HG03442 (cell line): Measurements from ENCODE around the gene WFDC9.
"Not testable (repeated sequence)": the region's sequence is repeated elsewhere in the genome, so short reads cannot be mapped to it uniquely, and the experiment has no call there.

Experiments
- ATAC-seq: cut with Tn5 transposase; IDR thresholded peaks from one replicate; pipeline ENCODE4 v1.9.1; 2021; ENCODE audit warnings: mild to moderate bottlenecking, moderate library complexity; ENCODE audit not compliant: unreplicated experiment

WFDC9 gene

DNA sequence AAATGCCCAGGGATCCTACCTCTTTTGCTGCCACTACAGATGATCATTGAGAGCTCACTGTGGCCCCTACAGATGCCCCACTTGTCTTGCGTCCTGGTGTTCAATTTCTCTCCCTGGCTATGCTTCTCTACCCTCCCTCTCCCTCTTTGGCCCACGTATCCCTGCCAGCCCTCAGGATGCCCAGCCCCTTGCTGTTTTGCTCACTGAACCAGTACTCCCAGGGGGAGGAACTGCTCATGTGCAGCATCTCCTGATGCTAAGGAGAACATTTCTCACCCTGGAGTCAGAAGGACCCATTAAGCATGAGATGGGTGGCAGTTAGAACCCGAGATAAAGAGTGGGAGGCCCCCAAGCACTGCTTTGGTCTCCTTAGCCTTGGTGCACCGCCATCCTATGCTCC, at the start of gene WFDC9:
WFDC9 (minus strand) TSS at position 101 of the 400 bp plus-strand sequence. CDS start 21,103 bp downstream, outside the sequence.
- ATAC-seq: no peak

DNA sequence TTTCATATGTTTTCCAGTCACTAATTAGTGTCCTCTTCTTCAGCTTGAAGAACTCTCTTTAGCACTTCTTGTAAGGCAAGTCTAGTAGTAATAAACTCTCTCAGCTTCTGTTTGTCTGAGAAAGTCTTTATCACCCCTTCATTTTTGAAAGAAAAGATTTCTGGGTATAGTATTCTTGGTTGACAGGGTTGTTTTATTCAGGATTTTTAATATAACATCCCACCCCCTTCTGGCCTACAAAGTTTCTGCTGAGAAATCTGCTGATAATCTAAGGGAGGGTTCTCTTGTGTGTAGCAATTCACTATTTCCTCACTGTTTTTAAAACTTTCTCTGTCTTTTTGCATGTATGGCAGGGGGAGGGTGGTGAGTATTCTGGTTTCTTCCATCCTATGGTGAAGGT, 48.6 kb upstream of the WFDC9 start:
- no peak for ATAC-seq

DNA sequence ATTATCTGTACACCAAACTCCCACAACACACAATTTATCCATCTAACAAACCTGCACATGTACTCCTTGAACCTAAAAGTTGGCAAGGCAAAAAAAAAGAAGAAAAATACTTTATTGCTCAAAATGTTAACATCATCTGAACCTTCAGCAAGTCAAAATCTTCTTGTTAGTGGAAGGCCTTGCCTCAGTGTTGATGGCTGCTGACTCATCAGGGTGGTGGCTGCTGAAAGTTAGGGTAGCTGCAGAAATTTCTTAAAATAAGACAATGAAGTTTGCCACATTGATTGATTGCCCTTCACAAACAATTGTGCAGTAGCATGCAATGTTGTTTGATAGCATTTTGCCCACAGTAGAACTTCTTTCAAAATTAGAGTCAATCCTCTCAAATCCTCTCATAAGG, 41.7 kb upstream of the WFDC9 start:
- ATAC-seq: no peak

DNA sequence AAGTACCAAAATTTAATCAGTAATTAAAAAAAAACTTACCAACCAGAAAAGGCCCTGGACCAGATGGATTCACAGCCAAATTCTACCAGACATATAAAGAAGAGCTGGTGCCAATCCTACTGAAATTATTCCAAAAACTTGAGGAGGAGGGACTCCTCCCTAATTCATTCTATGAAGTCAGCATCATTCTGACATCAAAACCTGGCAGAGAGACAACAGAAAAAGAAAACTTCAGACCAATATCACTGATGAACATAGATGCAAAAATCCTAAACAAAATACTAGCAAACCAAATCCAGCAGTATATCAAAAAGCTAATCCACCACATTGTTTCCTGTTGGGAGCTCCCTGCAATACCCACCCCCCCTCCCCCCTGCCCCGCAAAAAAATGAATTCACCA, 39.1 kb upstream of the WFDC9 start, which contains the start of gene WFDC11:
WFDC11 (minus strand) TSS at position 101 of the 400 bp plus-strand sequence. CDS start 19,639 bp downstream, outside the sequence.
- ATAC-seq: no peak

DNA sequence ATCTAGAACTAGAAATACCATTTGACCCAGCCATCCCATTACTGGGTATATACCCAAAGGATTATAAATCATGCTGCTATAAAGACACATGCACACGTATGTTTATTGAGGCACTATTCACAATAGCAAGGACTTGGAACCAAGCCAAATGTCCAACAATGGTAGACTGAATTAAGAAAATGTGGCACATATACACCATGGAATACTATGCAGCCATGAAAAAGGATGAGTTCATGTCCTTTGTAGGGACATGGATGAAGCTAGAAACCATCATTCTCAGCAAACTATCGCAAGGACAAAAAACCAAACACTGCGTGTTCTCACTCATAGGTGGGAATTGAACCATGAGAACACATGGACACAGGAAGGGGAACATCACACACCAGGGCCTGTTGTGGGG, 26.0 kb upstream of the WFDC9 start:
- ATAC-seq: not testable (repeated sequence)

DNA sequence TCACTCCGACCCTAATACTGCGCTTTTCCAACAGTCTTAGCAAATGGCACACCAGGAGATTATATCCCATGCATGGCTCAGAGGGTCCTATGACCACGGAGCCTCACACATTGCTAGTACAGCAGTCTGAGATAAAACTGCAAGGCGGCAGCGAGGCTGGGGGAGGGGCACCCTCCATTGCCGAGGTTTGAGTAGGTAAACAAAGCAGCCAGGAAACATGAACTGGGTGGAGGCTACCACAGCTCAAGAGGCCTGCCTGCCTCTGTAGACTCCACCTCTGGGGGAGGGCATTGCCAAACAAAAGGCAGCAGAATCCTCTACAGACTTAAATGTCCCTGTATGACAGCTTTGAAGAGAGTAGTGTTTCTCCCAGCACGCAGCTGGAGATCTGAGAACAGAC, 20.6 kb upstream of the WFDC9 start:
- ATAC-seq: not testable (repeated sequence)

DNA sequence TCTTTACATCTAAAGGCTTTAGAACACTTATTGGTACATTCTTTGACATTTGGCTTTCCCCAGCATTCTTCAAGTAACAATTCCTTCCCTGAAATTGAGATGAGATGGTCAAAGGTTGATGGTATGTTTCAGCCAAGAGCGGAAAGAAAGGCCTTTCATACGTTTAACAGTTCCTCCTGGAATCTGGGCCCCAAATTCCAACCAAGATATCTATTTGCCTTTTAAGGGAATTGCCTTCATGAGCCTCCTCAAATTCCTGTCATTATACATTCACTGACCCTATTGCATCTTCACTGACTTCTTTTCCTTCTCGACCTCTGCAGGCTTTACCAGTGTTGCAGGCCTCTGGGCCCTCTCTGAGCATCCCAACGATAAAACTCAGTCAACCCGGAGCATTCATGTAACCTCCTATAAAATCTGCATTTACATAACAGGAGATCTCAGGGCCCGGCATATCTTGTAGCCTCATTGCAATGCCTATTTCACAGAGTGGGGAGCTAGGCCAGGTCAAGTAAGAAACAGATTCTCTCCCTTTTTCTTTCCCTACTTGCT, 18.3 kb upstream of the WFDC9 start:
- ATAC-seq: no peak

DNA sequence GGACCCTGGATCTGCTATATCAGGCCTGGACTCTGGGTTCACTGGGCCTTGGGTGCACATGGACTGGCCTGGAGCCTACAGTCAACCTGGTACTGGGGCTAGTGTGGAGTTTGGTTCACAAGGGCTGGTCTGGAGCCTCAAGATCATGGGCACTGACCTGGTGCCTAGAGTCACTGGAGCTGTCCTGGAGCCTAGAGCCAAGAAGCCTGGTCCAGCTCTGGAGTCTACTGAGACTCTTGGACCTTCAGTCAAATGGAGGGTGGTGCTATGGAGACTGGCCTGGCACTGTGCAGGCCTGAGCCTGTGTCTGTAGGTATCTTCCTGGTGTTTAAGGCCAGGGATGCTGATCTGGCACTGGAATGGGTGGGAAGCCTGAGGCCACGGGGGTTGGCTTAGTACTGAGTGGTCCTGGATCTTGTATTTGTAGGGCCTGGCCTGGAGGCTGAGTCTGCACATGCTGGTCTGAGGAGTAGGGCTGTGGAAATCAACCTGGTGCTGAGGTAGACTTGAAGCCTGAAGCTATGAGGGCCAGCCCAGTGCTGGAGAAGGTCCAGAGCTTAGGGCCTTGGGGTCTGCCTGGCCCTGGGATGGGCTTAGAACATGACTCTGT, 16.5 kb upstream of the WFDC9 start:
- ATAC-seq: no peak

DNA sequence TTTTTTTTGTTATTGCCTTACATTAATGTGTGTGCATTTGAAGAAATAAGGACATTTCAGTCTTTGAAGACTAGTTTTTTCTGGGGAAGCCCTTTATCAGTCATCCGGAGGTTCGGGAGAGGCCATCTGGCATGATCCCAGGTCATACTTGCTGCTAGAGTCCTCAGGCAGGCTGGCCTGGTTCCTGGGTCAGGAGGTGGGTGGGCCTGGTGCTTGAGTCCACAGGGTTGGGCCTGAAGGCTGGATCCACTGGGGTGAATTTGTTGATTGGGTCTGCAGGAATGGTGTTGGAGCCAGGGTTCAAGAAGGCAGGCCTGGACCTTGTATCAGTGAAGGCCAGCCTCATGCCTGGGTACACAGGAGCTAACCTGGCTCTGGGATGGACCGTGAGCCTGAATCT, 15.8 kb upstream of the WFDC9 start:
- no peak for ATAC-seq

DNA sequence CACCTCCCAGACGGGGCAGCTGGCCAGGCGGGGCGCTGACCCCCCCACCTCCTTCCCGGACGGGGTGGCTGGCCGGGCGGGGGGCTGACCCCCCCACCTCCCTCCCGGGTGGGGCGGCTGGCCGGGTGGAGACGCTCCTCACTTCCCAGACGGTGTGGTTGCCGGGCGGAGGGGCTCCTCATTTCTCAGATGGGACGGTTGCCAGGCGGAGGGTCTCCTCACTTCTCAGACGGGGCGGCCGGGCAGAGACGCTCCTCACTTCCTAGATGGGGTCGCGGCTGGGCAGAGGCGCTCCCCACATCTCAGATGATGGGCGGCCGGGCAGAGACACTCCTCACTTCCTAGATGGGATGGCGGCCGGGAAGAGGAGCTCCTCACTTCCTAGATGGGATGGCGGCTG, 14.8 kb upstream of the WFDC9 start:
- ATAC-seq: not testable (repeated sequence)

DNA sequence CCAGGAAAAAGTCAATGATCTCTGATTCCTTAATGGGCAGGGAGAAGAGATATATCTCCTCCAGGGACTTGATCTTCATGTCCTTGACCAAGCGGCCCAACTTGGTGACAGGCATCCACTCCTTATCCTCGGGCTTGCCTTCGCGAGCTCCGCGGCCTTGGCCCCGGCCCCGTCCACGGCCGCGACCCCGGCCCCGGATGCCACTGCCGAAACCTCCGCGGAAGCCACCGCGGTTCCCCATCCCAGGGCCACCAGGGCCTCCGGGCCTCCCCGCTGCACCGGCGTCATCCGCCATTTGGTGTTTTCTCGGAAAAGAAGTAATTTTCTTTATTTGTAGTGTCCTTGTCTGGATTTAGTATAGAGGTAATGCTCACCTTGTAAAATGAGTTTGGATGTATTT, 10.0 kb upstream of the WFDC9 start:
- not testable (repeated sequence) for ATAC-seq

DNA sequence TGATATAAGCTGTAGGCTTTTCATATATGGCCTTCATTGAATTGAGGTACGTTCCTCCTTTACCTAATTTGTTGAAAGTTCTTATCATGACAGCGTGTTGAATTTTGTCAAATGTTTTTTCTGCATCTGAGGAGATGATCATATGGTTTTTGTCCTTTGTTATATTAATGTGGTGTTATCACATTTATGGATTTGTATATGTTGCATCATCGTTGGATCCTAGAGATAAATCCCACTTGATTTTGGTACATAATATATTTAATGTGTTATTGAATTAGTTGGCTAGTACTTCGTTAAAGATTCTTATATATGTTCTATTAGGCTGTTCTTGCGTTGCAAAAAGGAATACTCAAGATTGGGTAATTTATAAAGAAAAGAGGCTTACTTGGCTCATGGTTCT, 8.6 kb upstream of the WFDC9 start:
- ATAC-seq: no peak

DNA sequence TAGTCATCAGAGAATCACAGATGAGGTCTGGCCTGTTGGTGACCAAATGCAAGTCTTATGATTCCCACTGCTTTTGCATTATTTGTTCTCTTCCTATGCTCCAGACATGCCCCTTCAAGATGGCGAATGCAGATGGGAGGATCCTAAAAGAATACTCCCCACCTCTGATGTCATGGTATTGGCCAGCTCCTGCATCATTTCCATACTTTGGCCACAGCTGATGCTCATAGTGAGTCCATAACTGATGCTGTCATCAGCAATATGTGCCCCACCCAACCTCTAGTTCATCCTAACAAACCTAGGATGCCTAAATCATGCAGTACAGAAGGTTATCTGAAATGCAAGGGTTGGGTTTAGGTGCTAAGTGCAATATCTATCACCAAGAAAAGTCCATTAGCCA, 5.4 kb upstream of the WFDC9 start:
- ATAC-seq: no peak

DNA sequence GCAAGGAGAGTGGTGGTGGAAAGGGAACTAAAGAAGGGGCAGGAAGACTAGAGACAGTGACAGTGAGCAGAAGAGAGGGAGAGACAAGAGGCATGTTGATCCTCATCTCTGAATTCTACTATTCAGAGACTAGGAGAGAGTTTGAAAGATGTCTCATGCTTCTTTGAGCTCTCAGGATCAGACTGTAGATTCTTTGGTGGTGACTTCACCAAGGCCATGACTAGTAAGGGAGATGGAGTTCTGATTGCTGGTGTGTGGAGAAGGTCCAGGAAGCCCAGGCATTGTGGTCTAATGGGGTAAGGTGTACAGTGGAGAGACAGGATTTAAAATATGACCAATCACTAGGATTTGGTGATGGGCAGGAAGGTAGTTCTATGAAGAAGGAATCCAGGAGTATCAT, 713 bp downstream of the WFDC9 start:
- no peak for ATAC-seq

DNA sequence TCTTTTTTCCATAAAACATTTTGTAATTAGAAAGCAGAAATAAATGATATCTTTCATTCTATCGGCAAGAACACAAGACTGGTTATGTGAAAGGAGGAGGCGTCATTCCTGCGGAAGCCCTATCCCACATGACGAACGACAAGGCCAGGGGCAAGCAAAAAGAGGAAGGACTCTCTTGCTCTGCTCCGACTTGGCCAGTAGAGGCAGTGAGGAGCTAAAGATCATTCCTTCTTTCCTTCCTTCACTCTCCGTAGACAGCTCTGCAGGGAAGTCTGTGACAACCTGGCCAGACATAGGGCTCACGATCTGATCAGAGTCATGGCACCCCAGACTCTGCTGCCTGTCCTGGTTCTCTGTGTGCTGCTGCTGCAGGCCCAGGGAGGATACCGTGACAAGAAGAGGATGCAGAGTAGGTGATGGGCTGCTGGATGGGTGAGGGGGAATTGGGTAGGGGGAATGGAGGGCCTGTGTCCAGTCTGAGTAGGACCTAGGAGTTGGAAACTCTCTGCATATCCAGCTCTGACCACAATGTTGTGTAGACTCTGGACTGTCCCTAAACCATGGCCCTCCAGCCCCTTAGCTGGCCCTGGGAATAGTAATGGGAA, 1.5 kb downstream of the WFDC9 start, which contains the start of gene WFDC10A:
WFDC10A (plus strand) TSS at position 244 of the 605 bp plus-strand sequence; CDS start at position 319, 75 bp downstream.
- ATAC-seq: peak; percentile 43

DNA sequence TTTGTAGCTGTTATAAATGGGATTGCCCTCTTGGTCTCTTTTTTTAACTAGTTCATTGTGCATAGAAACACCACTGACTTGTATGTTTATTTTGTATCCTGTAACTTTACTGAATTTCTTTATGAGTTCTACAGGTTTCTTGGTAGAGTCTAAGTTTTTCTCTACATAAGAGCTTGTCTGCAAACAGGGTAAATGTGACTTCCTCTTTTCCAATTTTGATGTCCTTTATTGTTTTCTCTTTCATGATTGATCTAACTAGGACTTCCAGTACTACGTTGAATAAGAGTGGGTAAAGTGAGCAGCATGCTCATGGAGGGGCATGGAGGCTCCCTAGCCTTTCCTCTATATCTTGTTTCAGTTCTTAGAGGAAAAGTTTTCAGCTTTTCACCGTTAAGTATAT, 4.5 kb downstream of the WFDC9 start:
- no peak for ATAC-seq

DNA sequence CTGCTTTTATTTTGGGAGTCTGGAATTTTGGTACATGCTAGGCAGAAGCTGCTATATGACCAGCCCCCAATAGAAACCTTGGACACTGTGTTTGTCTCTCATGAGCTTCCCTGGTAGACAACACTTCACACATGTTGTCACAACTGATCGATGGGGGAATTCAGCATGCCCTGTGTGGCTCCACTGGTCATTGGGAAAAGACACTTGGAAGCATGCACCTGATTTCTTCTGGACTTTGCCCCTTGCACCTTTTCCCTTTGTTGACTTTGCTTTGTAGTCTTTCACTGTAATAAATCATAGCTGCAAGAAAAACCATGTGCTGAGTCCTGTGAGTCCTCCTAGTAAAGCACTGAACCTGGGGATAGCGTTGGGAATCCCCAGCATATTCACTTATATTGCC, 9.5 kb downstream of the WFDC9 start:
- no peak for ATAC-seq

DNA sequence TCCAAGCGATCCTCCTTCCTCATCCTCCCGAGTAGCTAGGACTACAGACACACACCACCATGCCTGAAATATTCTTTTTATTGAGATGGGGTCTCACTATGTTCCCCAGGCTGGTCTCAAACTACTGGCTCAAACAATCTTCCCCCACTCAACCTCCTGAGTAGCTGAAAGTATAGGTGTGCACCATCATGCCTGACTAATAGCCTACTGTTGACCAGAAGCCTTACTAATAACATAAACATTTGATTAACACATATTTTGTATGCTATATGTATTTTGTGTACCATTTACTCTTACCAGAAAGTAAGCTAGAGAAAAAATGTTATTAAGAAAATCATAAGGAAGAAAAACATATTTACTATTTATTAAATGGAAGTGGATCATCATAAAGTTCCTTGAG, 13.5 kb downstream of the WFDC9 start:
- no peak for ATAC-seq

DNA sequence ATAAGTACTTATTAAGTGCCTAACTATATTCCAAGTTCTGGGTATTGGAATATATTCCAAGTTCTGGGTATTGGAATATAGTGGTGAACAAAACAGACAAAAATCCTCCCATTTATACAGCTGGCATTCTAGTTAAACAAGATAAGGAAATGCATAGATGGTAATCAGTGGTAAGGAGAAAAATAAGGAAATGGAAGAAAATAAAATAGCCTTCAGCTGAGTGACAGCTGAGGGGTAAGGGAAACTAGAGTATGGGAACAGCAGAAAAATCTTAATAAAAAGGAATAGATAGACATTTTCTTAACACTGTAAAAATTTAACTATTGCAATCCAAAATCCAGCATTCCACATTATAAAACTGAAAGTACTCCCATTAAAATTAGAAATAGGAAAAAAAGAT, 18.8 kb downstream of the WFDC9 start:
- ATAC-seq: no peak

DNA sequence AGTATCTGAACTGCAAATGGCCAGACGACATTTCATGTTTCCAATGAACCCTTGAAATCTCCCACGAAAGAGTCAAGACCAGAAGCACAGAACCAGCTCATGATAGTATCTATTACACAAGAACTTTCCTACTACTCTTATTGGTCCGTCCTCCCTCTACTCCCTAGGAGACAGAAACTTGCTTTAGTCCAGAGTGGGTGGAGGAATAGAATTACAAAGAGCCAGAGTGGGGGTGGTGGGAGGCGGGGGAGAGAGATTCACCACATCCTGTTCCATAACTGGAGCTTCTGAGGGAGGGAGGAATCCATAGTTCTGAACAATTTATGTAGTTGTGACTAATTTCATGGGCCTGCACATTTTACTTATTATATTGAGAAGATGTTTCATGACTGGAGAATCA, 20.0 kb downstream of the WFDC9 start:
- no peak for ATAC-seq

DNA sequence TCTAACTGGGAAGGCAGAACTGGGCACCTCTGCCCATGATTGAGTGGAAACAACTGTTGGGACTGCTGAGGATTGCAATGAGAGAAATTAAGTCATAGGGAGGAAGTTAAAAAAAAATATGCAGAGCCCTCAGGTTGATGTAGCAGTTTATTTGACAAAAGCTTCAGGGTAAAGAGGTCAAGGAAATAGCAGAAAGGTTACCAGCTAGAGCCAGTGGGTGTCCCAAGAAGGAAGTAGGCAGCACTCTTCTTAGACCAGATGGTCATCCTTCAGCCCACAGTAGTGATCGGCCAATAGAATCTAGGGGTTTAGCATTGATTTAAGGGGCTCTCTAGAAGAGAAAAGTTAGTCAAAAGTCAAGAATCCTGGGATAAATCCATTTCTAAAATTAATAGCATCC, 23.3 kb downstream of the WFDC9 start:
- no peak for ATAC-seq

DNA sequence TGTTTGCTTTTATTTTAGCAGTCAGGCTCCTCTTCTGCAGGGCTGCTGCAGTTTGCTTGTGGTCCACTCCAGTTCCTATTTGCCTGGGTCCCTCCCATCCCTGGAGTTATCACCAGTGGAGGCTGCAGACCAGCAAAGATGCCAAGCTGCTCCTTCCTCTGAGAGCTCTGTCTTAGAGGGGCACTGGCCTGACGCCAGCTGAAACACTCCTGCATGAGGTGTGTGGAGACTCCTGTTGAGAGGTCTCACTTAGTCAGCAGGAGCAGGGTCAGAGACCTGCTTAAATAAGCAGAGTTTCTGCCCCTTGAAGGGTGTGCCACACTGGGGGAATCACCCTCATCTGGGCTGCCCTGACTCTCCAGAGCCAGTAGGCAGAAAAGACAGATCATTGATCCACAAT, 35.8 kb downstream of the WFDC9 start:
- no peak for ATAC-seq
